HepG2 (cell line): ENCODE data around the gene MOK. TPM values are rescaled to one million over a fixed set of nuclear protein-coding genes. Genes with fewer than 3 reads are reported as not detected.

Experiments used
- NCOA5 ChIP-seq: sonication (generic); formaldehyde crosslinking; IDR thresholded peaks from 2 replicates; pipeline ENCODE4 v1.4.0; 2020; ENCODE audit warnings: missing genetic modification reagents
- ZNF318 ChIP-seq: sonication (generic); formaldehyde crosslinking; IDR thresholded peaks from 2 replicates; pipeline ENCODE4 v1.4.0; 2020; ENCODE audit warnings: mild to moderate bottlenecking, missing genetic modification reagents
- polyA plus RNA-seq, 8 experiments: library from polyadenylated mRNA; depleted of rRNA in 3 of 8; stranded (reverse) in 7 of 8; unstranded in 1 of 8; fragments of >200 nt; fragmentation: Illumina TruSeq in 4 of 8; extraction: Trizol in 4 of 8; gene quantifications; 2 replicates each; pipeline versions ENCODE4 v1.2.1 to v1.2.3, GENCODE V29; 2011 to 2016; ENCODE audit warnings: low read depth in 4 of 8, missing spikeins in 1 of 8, mixed read lengths in 1 of 8; ENCODE audit not compliant: insufficient read depth in 1 of 8
- total RNA-seq, 5 experiments: library from RNA; depleted of rRNA; stranded (reverse); fragments of >200 nt; fragmentation: Illumina TruSeq; extraction: Trizol; gene quantifications; 2 replicates each; pipeline ENCODE4 v1.2.3, GENCODE V29; 2016; ENCODE audit warnings: low read depth in 1 of 5
- TF ChIP-seq, protein P1 (sequence below): sonication (generic); formaldehyde crosslinking; IDR thresholded peaks from 2 replicates; pipeline ENCODE4 v1.8.1; 2022; ENCODE audit warnings: low read depth, mild to moderate bottlenecking, missing genetic modification reagents
- TF ChIP-seq, protein P2 (sequence below): fragments of 450-650 bp; IDR thresholded peaks from 2 replicates; pipeline ENCODE4 v1.6.1; 2017

The MOK gene
- total and polyA plus RNA-seq, 2 of the 13 experiments (the other 11 are each of a cell fraction or from before 2014, with no cell fraction given), result 15.3 to 16.9 TPM

GRCh38 chr14:102213470-102213869, 91.5 kb downstream of the MOK start (continued):
- TF ChIP-seq ZNF318 (CRISPR knock-in tag), result no peak
- no peak for TF ChIP-seq NCOA5 (CRISPR knock-in tag)
- TF ChIP-seq, protein P1, sequence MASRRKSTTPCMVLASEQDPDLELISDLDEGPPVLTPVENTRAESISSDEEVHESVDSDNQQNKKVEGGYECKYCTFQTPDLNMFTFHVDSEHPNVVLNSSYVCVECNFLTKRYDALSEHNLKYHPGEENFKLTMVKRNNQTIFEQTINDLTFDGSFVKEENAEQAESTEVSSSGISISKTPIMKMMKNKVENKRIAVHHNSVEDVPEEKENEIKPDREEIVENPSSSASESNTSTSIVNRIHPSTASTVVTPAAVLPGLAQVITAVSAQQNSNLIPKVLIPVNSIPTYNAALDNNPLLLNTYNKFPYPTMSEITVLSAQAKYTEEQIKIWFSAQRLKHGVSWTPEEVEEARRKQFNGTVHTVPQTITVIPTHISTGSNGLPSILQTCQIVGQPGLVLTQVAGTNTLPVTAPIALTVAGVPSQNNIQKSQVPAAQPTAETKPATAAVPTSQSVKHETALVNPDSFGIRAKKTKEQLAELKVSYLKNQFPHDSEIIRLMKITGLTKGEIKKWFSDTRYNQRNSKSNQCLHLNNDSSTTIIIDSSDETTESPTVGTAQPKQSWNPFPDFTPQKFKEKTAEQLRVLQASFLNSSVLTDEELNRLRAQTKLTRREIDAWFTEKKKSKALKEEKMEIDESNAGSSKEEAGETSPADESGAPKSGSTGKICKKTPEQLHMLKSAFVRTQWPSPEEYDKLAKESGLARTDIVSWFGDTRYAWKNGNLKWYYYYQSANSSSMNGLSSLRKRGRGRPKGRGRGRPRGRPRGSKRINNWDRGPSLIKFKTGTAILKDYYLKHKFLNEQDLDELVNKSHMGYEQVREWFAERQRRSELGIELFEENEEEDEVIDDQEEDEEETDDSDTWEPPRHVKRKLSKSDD (CRISPR knock-in tag), result no peak
- TF ChIP-seq, protein P2, sequence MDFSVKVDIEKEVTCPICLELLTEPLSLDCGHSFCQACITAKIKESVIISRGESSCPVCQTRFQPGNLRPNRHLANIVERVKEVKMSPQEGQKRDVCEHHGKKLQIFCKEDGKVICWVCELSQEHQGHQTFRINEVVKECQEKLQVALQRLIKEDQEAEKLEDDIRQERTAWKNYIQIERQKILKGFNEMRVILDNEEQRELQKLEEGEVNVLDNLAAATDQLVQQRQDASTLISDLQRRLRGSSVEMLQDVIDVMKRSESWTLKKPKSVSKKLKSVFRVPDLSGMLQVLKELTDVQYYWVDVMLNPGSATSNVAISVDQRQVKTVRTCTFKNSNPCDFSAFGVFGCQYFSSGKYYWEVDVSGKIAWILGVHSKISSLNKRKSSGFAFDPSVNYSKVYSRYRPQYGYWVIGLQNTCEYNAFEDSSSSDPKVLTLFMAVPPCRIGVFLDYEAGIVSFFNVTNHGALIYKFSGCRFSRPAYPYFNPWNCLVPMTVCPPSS, result no peak
